Measurements from ENCODE around the gene RDH8.

GRCh38 chr19:10070730-10071446, 57.6 kb downstream of the RDH8 start:
- TF ChIP-seq CTCF (IDR thresholded peaks at IDR 0.05; ENCODE audit: low read length) (no peak), EZH2 (IDR thresholded peaks at IDR 0.05; ENCODE audit: borderline replicate concordance, low read length) (no peak)
